D721Med (cell line): ENCODE results near the gene TRIM68.

Experiments used
- DNase-seq: peaks from one replicate; pipeline ENCODE4 v3.0.0; 2011; ENCODE audit warnings: low spot score; ENCODE audit not compliant: insufficient read length
- FAIRE-seq: peaks from 2 replicates; lab custom pipeline; 2011; peaks lifted over from hg19 to GRCh38; lab: Jason Lieb, UNC
- TF ChIP-seq, protein P1 (sequence below): IDR thresholded peaks from 2 replicates; pipeline ENCODE4 v1.5.1; 2012; ENCODE audit warnings: mild to moderate bottlenecking, control low read depth; ENCODE audit not compliant: insufficient read depth; ENCODE audit errors: missing control alignments

TRIM68 gene

DNA sequence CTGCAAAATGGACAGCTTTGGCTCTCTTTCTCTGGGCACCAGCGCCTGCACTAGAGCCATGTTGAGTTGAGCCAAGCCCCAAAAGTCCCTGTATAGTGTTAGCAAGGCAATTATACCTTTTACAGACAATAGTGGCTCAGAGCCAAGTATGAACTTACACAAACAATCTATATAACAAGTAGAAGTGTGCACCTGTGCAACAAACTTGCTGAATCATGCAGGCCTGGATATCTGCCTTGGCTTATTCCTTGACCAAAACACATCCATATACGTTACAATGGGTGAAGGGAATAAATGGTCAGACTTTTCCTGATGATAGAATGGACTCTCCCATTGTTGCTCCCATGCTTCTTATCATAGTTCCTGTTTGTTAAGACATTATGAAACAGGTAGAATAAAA, 30.3 kb downstream of the TRIM68 start:
- no peak for FAIRE-seq
- TF ChIP-seq, protein P1, sequence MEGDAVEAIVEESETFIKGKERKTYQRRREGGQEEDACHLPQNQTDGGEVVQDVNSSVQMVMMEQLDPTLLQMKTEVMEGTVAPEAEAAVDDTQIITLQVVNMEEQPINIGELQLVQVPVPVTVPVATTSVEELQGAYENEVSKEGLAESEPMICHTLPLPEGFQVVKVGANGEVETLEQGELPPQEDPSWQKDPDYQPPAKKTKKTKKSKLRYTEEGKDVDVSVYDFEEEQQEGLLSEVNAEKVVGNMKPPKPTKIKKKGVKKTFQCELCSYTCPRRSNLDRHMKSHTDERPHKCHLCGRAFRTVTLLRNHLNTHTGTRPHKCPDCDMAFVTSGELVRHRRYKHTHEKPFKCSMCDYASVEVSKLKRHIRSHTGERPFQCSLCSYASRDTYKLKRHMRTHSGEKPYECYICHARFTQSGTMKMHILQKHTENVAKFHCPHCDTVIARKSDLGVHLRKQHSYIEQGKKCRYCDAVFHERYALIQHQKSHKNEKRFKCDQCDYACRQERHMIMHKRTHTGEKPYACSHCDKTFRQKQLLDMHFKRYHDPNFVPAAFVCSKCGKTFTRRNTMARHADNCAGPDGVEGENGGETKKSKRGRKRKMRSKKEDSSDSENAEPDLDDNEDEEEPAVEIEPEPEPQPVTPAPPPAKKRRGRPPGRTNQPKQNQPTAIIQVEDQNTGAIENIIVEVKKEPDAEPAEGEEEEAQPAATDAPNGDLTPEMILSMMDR = no peak
- DNase-seq = no peak

- no peak for DNase-seq
- TF ChIP-seq, protein P1 = no peak
- FAIRE-seq = no peak
Measured at GRCh38 chr11:4576880-4577279, 31.2 kb downstream of the TRIM68 start.

DNA sequence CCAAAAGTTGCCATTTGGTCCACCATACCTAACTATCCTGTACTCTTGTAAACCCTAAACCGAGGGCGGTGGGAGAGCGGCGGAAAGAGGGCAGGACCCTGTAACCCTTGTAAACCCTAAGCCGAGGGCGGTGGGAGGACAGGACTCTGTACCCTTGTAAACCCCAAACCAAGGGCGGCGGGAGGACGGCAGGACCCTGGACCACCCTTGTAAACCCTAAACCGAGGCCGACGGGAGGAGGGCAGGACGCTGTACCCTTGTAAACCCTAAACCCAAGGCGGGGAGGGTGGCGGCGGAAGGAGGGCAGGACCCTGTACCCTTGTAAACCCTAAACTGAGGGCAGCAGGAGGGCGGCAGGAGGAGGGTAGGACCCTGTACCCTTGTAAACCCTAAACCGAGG, 39.0 kb downstream of the TRIM68 start:
- FAIRE-seq (no peak), DNase-seq (no peak)
- TF ChIP-seq, protein P1 = no peak

GRCh38 chr11:4565371-4565770, 42.7 kb downstream of the TRIM68 start:
- no peak for DNase-seq
- no peak for FAIRE-seq
- TF ChIP-seq, protein P1 = no peak

DNA sequence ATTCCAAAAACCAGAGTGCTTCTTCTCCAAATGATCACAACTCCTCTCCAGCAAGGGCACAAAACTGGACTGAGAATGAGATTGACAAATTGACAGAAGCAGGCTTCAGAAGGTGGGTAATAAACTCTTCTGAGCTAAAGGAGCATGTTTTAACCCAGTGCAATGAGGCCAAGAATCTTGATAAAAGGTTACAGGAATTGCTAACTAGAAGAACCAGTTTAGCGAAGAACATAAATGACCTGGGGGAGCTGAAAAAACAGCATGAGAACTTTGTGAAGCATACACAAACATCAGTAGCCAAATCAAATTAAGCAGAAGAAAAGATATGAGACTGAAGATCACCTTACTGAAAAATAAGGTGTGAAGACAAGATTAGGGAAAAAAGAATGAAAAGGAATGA, 47.6 kb downstream of the TRIM68 start:
- FAIRE-seq = no peak
- TF ChIP-seq, protein P1 = no peak

DNA sequence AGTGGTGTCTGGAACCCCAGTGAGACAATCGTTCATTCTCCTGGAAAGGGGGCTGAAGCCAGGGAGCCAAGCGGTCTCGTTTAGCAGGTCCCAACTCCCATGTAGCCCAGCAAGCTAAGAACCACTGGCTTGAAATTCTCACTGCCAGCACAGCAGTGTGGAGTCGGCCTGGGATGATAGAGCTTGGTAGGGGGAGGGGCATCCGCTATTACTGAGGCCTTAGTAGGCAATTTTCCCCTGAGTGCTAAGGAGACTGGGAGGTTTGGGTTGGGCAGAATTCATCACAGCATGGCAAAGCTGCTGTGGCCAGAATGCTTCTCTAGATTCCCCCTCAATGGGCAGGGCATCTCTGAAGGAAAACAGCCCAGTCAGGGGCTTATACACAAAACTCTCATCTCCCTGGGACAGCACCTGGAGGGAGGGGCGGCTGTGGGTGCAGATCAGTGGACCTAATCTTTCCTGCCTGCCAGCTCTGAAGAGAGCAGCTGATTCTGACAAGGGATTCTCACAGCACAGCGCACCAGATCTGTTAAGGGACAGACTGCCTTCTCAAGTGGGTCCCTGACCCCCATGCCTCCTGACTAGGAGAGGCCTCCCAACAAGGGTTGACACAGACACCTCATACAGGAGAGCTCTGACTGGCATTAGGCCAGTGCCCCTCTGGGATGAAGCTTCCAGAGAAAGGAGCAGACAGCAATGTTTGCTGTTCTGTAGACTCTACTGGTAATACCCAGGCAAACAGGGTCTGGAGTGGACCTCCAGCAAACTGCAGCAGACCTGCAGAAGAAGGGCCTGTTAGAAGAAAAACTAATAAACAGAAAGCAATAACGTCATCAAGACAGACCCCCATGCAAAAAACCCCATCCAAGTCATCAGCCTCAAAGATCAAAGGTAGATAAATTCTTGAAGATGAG, 48.2 kb downstream of the TRIM68 start:
- DNase-seq (no peak), FAIRE-seq (no peak)
- TF ChIP-seq, protein P1 = no peak

More for the DNA sequence above, 47.6 kb downstream of the TRIM68 start:
- no peak for DNase-seq
